ENCODE measurements around the gene DTNB.

Gene DTNB

DNA sequence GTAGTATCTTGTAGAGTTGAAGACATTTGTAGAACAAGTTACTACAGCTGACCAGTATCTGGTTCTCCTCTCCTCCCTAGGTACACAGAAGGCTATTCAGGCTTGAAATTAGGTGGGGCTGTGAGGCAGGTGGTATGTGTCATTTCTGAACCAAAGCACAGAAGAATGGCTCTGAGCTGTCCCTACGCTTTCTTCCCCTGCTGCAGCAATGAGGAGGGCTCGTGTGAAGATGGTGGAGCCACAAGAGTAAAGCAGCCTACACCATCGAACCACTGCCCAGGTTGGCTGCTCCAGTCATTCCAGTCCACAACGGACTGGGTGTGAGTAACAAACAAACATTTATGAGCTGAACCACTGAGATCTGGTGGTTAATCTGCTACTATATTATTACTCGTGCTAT, 148.9 kb downstream of the DTNB start:
- Histone ChIP-seq H3K4me3 (replicated peaks; ENCODE audit: insufficient read depth, low read length) (no peak overlapping the region), H3K27me3 (ENCODE audit: insufficient read depth, poor library complexity, severe bottlenecking) (no peaks in the 10 kb centered on the region), H3K27ac (replicated peaks) (no peak overlapping the region)
- TF ChIP-seq GABPA (IDR thresholded peaks at IDR 0.05; ENCODE audit: low read depth) (no peak), POLR2AphosphoS5 (IDR thresholded peaks at IDR 0.05; ENCODE audit: low read depth) (no peak), SPI1 (IDR thresholded peaks at IDR 0.05; ENCODE audit: borderline replicate concordance, low read depth) (no peak)
- TF ChIP-seq, protein P1, sequence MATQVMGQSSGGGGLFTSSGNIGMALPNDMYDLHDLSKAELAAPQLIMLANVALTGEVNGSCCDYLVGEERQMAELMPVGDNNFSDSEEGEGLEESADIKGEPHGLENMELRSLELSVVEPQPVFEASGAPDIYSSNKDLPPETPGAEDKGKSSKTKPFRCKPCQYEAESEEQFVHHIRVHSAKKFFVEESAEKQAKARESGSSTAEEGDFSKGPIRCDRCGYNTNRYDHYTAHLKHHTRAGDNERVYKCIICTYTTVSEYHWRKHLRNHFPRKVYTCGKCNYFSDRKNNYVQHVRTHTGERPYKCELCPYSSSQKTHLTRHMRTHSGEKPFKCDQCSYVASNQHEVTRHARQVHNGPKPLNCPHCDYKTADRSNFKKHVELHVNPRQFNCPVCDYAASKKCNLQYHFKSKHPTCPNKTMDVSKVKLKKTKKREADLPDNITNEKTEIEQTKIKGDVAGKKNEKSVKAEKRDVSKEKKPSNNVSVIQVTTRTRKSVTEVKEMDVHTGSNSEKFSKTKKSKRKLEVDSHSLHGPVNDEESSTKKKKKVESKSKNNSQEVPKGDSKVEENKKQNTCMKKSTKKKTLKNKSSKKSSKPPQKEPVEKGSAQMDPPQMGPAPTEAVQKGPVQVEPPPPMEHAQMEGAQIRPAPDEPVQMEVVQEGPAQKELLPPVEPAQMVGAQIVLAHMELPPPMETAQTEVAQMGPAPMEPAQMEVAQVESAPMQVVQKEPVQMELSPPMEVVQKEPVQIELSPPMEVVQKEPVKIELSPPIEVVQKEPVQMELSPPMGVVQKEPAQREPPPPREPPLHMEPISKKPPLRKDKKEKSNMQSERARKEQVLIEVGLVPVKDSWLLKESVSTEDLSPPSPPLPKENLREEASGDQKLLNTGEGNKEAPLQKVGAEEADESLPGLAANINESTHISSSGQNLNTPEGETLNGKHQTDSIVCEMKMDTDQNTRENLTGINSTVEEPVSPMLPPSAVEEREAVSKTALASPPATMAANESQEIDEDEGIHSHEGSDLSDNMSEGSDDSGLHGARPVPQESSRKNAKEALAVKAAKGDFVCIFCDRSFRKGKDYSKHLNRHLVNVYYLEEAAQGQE (IDR thresholded peaks at IDR 0.05; ENCODE audit: insufficient replicate concordance, low read depth): no peak
- TF ChIP-seq, protein P2, sequence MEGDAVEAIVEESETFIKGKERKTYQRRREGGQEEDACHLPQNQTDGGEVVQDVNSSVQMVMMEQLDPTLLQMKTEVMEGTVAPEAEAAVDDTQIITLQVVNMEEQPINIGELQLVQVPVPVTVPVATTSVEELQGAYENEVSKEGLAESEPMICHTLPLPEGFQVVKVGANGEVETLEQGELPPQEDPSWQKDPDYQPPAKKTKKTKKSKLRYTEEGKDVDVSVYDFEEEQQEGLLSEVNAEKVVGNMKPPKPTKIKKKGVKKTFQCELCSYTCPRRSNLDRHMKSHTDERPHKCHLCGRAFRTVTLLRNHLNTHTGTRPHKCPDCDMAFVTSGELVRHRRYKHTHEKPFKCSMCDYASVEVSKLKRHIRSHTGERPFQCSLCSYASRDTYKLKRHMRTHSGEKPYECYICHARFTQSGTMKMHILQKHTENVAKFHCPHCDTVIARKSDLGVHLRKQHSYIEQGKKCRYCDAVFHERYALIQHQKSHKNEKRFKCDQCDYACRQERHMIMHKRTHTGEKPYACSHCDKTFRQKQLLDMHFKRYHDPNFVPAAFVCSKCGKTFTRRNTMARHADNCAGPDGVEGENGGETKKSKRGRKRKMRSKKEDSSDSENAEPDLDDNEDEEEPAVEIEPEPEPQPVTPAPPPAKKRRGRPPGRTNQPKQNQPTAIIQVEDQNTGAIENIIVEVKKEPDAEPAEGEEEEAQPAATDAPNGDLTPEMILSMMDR (IDR thresholded peaks at IDR 0.05; ENCODE audit: insufficient read depth, low read length): no peak
- DNase-seq (ENCODE audit: low read depth in 1 of 2, low spot score in 1 of 2): no peak

GRCh38 chr2:25523060-25523459, 150.3 kb downstream of the DTNB start:
- Histone ChIP-seq H3K27me3 (ENCODE audit: insufficient read depth, poor library complexity, severe bottlenecking) (no peaks in the 10 kb centered on the region), H3K4me3 (replicated peaks; ENCODE audit: insufficient read depth, low read length) (no peak overlapping the region), H3K27ac (replicated peaks) (no peak overlapping the region)
- TF ChIP-seq POLR2AphosphoS5 (IDR thresholded peaks at IDR 0.05; ENCODE audit: low read depth) (no peak), GABPA (IDR thresholded peaks at IDR 0.05; ENCODE audit: low read depth) (no peak), SPI1 (IDR thresholded peaks at IDR 0.05; ENCODE audit: borderline replicate concordance, low read depth) (no peak)
- TF ChIP-seq, protein P1 (IDR thresholded peaks at IDR 0.05; ENCODE audit: insufficient replicate concordance, low read depth): no peak
- TF ChIP-seq, protein P2 (IDR thresholded peaks at IDR 0.05; ENCODE audit: insufficient read depth, low read length): no peak
- DNase-seq (ENCODE audit: low read depth in 1 of 2, low spot score in 1 of 2): no peak

DNA sequence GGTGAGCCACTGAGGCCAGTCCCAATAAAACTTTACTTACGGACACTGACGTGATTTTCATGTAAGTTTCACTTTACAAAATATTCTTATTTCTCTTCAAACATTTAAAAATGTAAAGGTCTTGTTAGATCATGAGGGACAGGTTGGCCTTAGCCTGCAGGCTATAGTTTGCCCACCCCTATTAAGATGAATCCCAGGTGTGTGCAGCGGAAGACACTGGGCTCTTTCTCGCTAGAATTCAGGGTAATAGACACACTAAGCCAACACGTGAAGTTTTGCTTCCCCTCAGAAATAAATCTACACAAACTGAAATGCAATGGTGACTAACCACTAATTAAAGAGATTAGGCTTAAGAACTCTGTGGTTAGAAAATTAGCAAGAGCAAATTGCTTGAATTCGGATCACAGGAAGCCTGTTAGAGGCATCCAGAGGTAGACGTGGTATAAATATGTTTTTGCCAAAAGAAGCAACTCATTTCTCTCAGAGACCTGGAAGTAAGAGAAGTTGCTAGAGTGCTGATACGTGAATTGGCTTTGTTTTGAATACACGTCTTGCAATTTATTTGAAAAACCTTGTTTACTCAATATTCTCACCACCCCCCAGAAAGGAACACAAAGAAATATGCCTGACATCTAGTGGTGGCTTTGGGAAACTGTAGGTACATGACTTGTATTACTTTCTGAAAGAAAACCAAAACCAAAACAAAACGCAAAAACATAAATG, 151.6 kb downstream of the DTNB start:
- TF ChIP-seq, protein P1 (IDR thresholded peaks at IDR 0.05; ENCODE audit: insufficient replicate concordance, low read depth): no peak
- TF ChIP-seq POLR2AphosphoS5 (IDR thresholded peaks at IDR 0.05; ENCODE audit: low read depth): no peak
- TF ChIP-seq, protein P2 (IDR thresholded peaks at IDR 0.05; ENCODE audit: insufficient read depth, low read length): peak; percentile 40
- H3K4me3 ChIP-seq (replicated peaks; ENCODE audit: insufficient read depth, low read length): no peak overlapping the region
- DNase-seq (ENCODE audit: low read depth in 1 of 2, low spot score in 1 of 2): peak in 1 of 2 experiments; percentile 56
- no peak overlapping the region for H3K27ac ChIP-seq (replicated peaks)
- no peaks in the 10 kb centered on the region for H3K27me3 ChIP-seq (ENCODE audit: insufficient read depth, poor library complexity, severe bottlenecking)
